Esophagus muscularis mucosa (tissue), 4 donors: Measurements from ENCODE around the gene IFIT2. TPM values are rescaled to one million over a fixed set of nuclear protein-coding genes. Genes with fewer than 3 reads are reported as not detected.

Experiments used
- DNase-seq: peaks from one replicate; pipeline ENCODE4 v3.0.0-alpha.2; 2017; ENCODE audit errors: extremely low spot score
- H3K27ac ChIP-seq, 4 donors: fragments of 200-600 bp; sonication (generic); replicated peaks in 1 of 4; 1 replicate in 3 of 4; 2 replicates in 1 of 4; pipeline ENCODE4 v1.5.1; 2016 to 2019; ENCODE audit warnings: mild to moderate bottlenecking in 1 of 4
- H3K27me3 ChIP-seq, 4 donors: fragments of 200-600 bp; sonication (generic); one replicate each; pipeline versions ENCODE4 v1.5.1 to v1.6.0; 2016 to 2019
- H3K36me3 ChIP-seq, 4 donors: fragments of 200-600 bp; sonication (generic); one replicate each; pipeline ENCODE4 v1.5.1; 2016 to 2019
- H3K4me1 ChIP-seq, 4 donors: fragments of 200-600 bp; sonication (generic); one replicate each; pipeline ENCODE4 v1.5.1; 2016 to 2019
- H3K4me3 ChIP-seq, 4 donors: fragments of 200-600 bp; sonication (generic); 1 replicate in 2 of 4; 2 replicates in 2 of 4; pipeline ENCODE4 v1.5.1; 2016 to 2019; ENCODE audit warnings: mild to moderate bottlenecking in 4 of 4, moderate library complexity in 1 of 4
- H3K9me3 ChIP-seq, 4 donors: fragments of 200-600 bp; sonication (generic); 1 replicate in 3 of 4; 2 replicates in 1 of 4; pipeline ENCODE4 v1.5.1; 2016 to 2019
- CTCF ChIP-seq, 3 experiments: fragments of 200-600 bp in 2 of 3; fragments of 450-650 bp in 1 of 3; sonication (generic) in 2 of 3; IDR thresholded peaks; one replicate each; pipeline ENCODE4 v1.5.1; 2017 to 2019; ENCODE audit warnings: antibody characterized with exemption in 3 of 3, mild to moderate bottlenecking in 2 of 3, moderate library complexity in 1 of 3
- EP300 ChIP-seq: sonication (generic); formaldehyde crosslinking; IDR thresholded peaks from one replicate; pipeline ENCODE4 v1.6.1; 2017; ENCODE audit warnings: antibody characterized with exemption
- POLR2A ChIP-seq: fragments of 450-650 bp; IDR thresholded peaks from one replicate; pipeline ENCODE4 v1.6.1; 2017; ENCODE audit warnings: antibody characterized with exemption, moderate library complexity, mild to moderate bottlenecking, low read depth
- POLR2AphosphoS5 ChIP-seq, 2 donors: sonication (generic); formaldehyde crosslinking; IDR thresholded peaks; one replicate each; pipeline ENCODE4 v1.6.1; 2017; ENCODE audit warnings: antibody characterized with exemption in 2 of 2
- WGBS: methylation state at CpG from one replicate; pipeline ENCODE4 v1.1.5; 2018; 5-methylcytosine and 5-hydroxymethylcytosine counted together
- intact Hi-C: fragments of 100-400 bp; cut with DNase I; formaldehyde crosslinking; loops from one replicate; pipeline ENCODE4 v1.15.1; 2023
- total RNA-seq, 4 donors: library from RNA; depleted of rRNA; stranded (reverse); fragments of >200 nt; gene quantifications; one replicate each; pipeline versions ENCODE4 v1.1.0 to v1.2.1, GENCODE V29; 2016

The IFIT2 gene
- total RNA-seq, 4 donors from 2014 or later: 2.2 to 5.0 (median 3.3) TPM

- Histone ChIP-seq H3K27me3 (no peaks in the 10 kb centered on the region), H3K4me3 (peak overlapping the region in 1 of 4 donors; percentile 16), H3K36me3 (no peaks in the 10 kb centered on the region), H3K9me3 (no peaks in the 10 kb centered on the region), H3K27ac (peak overlapping the region; percentile 79 to 84 (median 80)), H3K4me1 (peaks cover 34 to 47% (median 45%) of the 10 kb centered on the region in 4 donors)
- peak; percentile 68 to 82 for TF ChIP-seq POLR2AphosphoS5 (IDR thresholded peaks at IDR 0.05)
- TF ChIP-seq EP300: no peak
- intact Hi-C loops: no loop called here
- no CpG with 5 or more reads among the region's 1 CpG for WGBS
- DNase-seq: no peak
These were observed 23.8 kb upstream of the IFIT2 start for GRCh38 chr10:89278034-89278535.

GRCh38 chr10:89278900-89279392, 22.9 kb upstream of the IFIT2 start:
- no peaks in the 10 kb centered on the region for H3K36me3 ChIP-seq
- DNase-seq: no peak
- peaks cover 42 to 55% (median 53%) of the 10 kb centered on the region in 4 donors for H3K4me1 ChIP-seq
- intact Hi-C loops: no loop called here
- TF ChIP-seq EP300 (no peak), CTCF (IDR thresholded peaks at IDR 0.05) (no peak)
- H3K27me3 ChIP-seq: no peaks in the 10 kb centered on the region
- H3K4me3 ChIP-seq: no peak overlapping the region
- no peaks in the 10 kb centered on the region for H3K9me3 ChIP-seq
- peak overlapping the region; percentile 21 to 79 (median 56) for H3K27ac ChIP-seq

GRCh38 chr10:89279421-89279869, 22.4 kb upstream of the IFIT2 start:
- H3K9me3 ChIP-seq: no peaks in the 10 kb centered on the region
- no peaks in the 10 kb centered on the region for H3K36me3 ChIP-seq
- no peak for DNase-seq
- H3K27me3 ChIP-seq: no peaks in the 10 kb centered on the region
- peaks cover 47 to 58% (median 56%) of the 10 kb centered on the region in 4 donors for H3K4me1 ChIP-seq
- no peak for TF ChIP-seq EP300
- TF ChIP-seq POLR2A: no peak
- no peak for TF ChIP-seq POLR2AphosphoS5 (IDR thresholded peaks at IDR 0.05)
- TF ChIP-seq CTCF (IDR thresholded peaks at IDR 0.05): no peak
- no peak overlapping the region for H3K4me3 ChIP-seq
- 44% methylated on average over 1 of the region's 1 CpG for WGBS
- peak overlapping the region in 3 of 4 donors; percentile 21 to 79 (median 32) for H3K27ac ChIP-seq
- intact Hi-C loops: no loop called here

GRCh38 chr10:89280508-89280907, 21.3 kb upstream of the IFIT2 start:
- no peaks in the 10 kb centered on the region for H3K36me3 ChIP-seq
- 85% methylated on average over 3 of the region's 3 CpGs for WGBS
- intact Hi-C loops: no loop called here
- peaks cover 51 to 58% (median 54%) of the 10 kb centered on the region in 4 donors for H3K4me1 ChIP-seq
- no peak overlapping the region for H3K27ac ChIP-seq
- H3K27me3 ChIP-seq: no peaks in the 10 kb centered on the region
- no peak for DNase-seq
- no peaks in the 10 kb centered on the region for H3K9me3 ChIP-seq
- no peak overlapping the region for H3K4me3 ChIP-seq
- TF ChIP-seq POLR2A (no peak), EP300 (no peak), CTCF (IDR thresholded peaks at IDR 0.05) (no peak), POLR2AphosphoS5 (IDR thresholded peaks at IDR 0.05) (no peak)

- Histone ChIP-seq H3K27ac (no peak overlapping the region), H3K36me3 (no peaks in the 10 kb centered on the region), H3K4me1 (peaks cover 48 to 55% (median 53%) of the 10 kb centered on the region in 4 donors), H3K27me3 (no peaks in the 10 kb centered on the region), H3K9me3 (no peaks in the 10 kb centered on the region), H3K4me3 (no peak overlapping the region)
- WGBS: 83% methylated on average over 4 of the region's 4 CpGs
- no peak for DNase-seq
- TF ChIP-seq EP300 (no peak), POLR2A (no peak), POLR2AphosphoS5 (IDR thresholded peaks at IDR 0.05) (no peak), CTCF (IDR thresholded peaks at IDR 0.05) (no peak)
- intact Hi-C loops: no loop called here
These were observed 20.0 kb upstream of the IFIT2 start for GRCh38 chr10:89281606-89282395.
